Neuronal stem cell (in vitro differentiated cells): ENCODE data around the gene EEF1AKMT4.

Source experiments
- DNase-seq: peaks from one replicate; pipeline ENCODE4 v3.0.0-alpha.2; 2013; ENCODE audit warnings: low spot score
- H2AFZ ChIP-seq: one replicate; pipeline ENCODE4 v1.6.1; 2013; ENCODE audit warnings: mild to moderate bottlenecking, low read length, inconsistent platforms
- H2AK5ac ChIP-seq: 2 replicates; pipeline ENCODE4 v1.6.1; 2013; ENCODE audit warnings: low read depth, mild to moderate bottlenecking, inconsistent platforms, low read length, moderate library complexity, mixed read lengths
- H2BK120ac ChIP-seq: 2 replicates; pipeline ENCODE4 v1.6.1; 2013; ENCODE audit warnings: low read depth, mild to moderate bottlenecking, inconsistent platforms, low read length, moderate library complexity, mixed read lengths
- H2BK12ac ChIP-seq: one replicate; pipeline ENCODE4 v1.6.1; 2013; ENCODE audit warnings: low read length, inconsistent platforms
- H2BK15ac ChIP-seq: 2 replicates; pipeline ENCODE4 v1.6.1; 2013; ENCODE audit warnings: mild to moderate bottlenecking, low read length, inconsistent platforms, mixed read lengths
- H2BK5ac ChIP-seq: one replicate; pipeline ENCODE4 v1.6.1; 2013; ENCODE audit warnings: inconsistent platforms, mild to moderate bottlenecking, low read length, moderate library complexity
- H3K14ac ChIP-seq: one replicate; pipeline ENCODE4 v1.6.1; 2013; ENCODE audit warnings: low read length, inconsistent platforms
- H3K18ac ChIP-seq: 2 replicates; pipeline ENCODE4 v1.6.1; 2013; ENCODE audit warnings: low read length, inconsistent platforms
- H3K23ac ChIP-seq: 2 replicates; pipeline ENCODE4 v1.6.1; 2013; ENCODE audit warnings: low read depth, mild to moderate bottlenecking, mixed read lengths, low read length, inconsistent platforms; ENCODE audit not compliant: poor library complexity
- H3K27ac ChIP-seq: replicated peaks from 3 replicates; pipeline ENCODE4 v1.5.1; 2013; ENCODE audit warnings: low read length, inconsistent platforms
- H3K27me3 ChIP-seq, 3 experiments: 2 replicates each; pipeline ENCODE4 v1.6.1; 2013; ENCODE audit warnings: low read length in 3 of 3, mild to moderate bottlenecking in 2 of 3, inconsistent platforms in 1 of 3, low read depth in 1 of 3, mixed read lengths in 1 of 3, moderate library complexity in 1 of 3; ENCODE audit not compliant: control insufficient read depth in 3 of 3, insufficient read depth in 3 of 3
- H3K36me3 ChIP-seq, 2 donors: replicated peaks in 1 of 2; 2 replicates each; pipeline ENCODE4 v1.6.1; 2013; ENCODE audit warnings: low read length in 2 of 2; ENCODE audit not compliant: control insufficient read depth in 2 of 2, insufficient read depth in 2 of 2
- H3K4ac ChIP-seq: 2 replicates; pipeline ENCODE4 v1.6.1; 2013; ENCODE audit warnings: inconsistent platforms, mild to moderate bottlenecking, low read length, moderate library complexity
- H3K4me1 ChIP-seq, 2 donors: 1 replicate in 1 of 2; 2 replicates in 1 of 2; pipeline ENCODE4 v1.6.1; 2013; ENCODE audit warnings: low read length in 2 of 2, low read depth in 1 of 2; ENCODE audit not compliant: control insufficient read depth in 2 of 2, insufficient read depth in 1 of 2
- H3K4me2 ChIP-seq: one replicate; pipeline ENCODE4 v1.6.1; 2013; ENCODE audit warnings: mild to moderate bottlenecking, low read length, inconsistent platforms; ENCODE audit not compliant: insufficient read depth, poor library complexity, severe bottlenecking
- H3K4me3 ChIP-seq, 2 donors: 2 replicates each; pipeline ENCODE4 v1.5.1; 2013; ENCODE audit warnings: low read length in 2 of 2, mild to moderate bottlenecking in 2 of 2, inconsistent platforms in 1 of 2, moderate library complexity in 1 of 2
- H3K79me1 ChIP-seq: one replicate; pipeline ENCODE4 v1.6.1; 2013; ENCODE audit warnings: low read depth, mild to moderate bottlenecking, inconsistent platforms, low read length, moderate library complexity
- H3K9ac ChIP-seq: one replicate; pipeline ENCODE4 v1.6.1; 2013; ENCODE audit warnings: mild to moderate bottlenecking, low read depth, low read length, inconsistent platforms; ENCODE audit not compliant: poor library complexity
- H3K9me3 ChIP-seq, 2 donors: replicated peaks in 1 of 2; 2 replicates each; pipeline versions ENCODE3 to v1.6.1; 2013; ENCODE audit warnings: low read length in 2 of 2, mild to moderate bottlenecking in 2 of 2, inconsistent platforms in 1 of 2, low read depth in 1 of 2, mixed read lengths in 1 of 2, moderate library complexity in 1 of 2; ENCODE audit not compliant: control insufficient read depth in 2 of 2, insufficient read depth in 1 of 2
- H4K8ac ChIP-seq: one replicate; pipeline ENCODE4 v1.6.1; 2013; ENCODE audit warnings: low read depth, mild to moderate bottlenecking, inconsistent platforms, low read length, moderate library complexity
- H4K91ac ChIP-seq: one replicate; pipeline ENCODE4 v1.6.1; 2013; ENCODE audit warnings: low read length, low read depth, mild to moderate bottlenecking, inconsistent platforms; ENCODE audit not compliant: poor library complexity
- WGBS, 2 donors: extraction: QIAGEN DNeasy Blood & Tissue Kit; methylation state at CpG; one replicate each; pipeline ENCODE4 v1.1.7; 2013; ENCODE audit warnings: missing lambda C conversion rate in 2 of 2, mixed read lengths in 1 of 2; ENCODE audit not compliant: insufficient read length in 2 of 2, insufficient replicate concordance in 1 of 2; ENCODE audit errors: extremely low coverage in 2 of 2; 5-methylcytosine and 5-hydroxymethylcytosine counted together

The EEF1AKMT4 gene

GRCh38 chr3:184238246-184238818 is 11.1 kb upstream of the EEF1AKMT4 start:
- Histone ChIP-seq H4K91ac (no peak overlapping the region), H2BK12ac (no peak overlapping the region), H2BK15ac (no peak overlapping the region), H3K27me3 (peaks cover 0 to 50% (median 0%) of the 10 kb centered on the region in 3 experiments), H3K27ac (no peak overlapping the region), H3K18ac (no peak overlapping the region), H3K4ac (no peak overlapping the region), H4K8ac (no peak overlapping the region), H3K4me2 (no peak overlapping the region), H2AK5ac (no peak overlapping the region), H2BK120ac (no peak overlapping the region), H3K36me3 (peaks cover 11 to 17% of the 10 kb centered on the region in 2 donors), H3K9ac (peak overlapping the region; percentile 12), H3K9me3 (no peaks in the 10 kb centered on the region), H3K14ac (peak overlapping the region; percentile 33), H3K79me1 (peaks cover 5% of the 10 kb centered on the region), H3K4me3 (no peak overlapping the region), H3K23ac (peak overlapping the region; percentile 53), H3K4me1 (peaks cover 0 to 1% of the 10 kb centered on the region in 2 donors), H2BK5ac (no peak overlapping the region), H2AFZ (no peak overlapping the region)
- no CpG with 5 or more reads among the region's 13 CpGs for WGBS, 2 donors
- DNase-seq, result no peak

GRCh38 chr3:184239221-184239620 is 10.3 kb upstream of the EEF1AKMT4 start:
- H2BK5ac ChIP-seq, result no peak overlapping the region
- no peak overlapping the region for H2AFZ ChIP-seq
- H3K27ac ChIP-seq, result no peak overlapping the region
- DNase-seq, result no peak
- H3K23ac ChIP-seq, result peak overlapping the region; percentile 44
- H3K4me2 ChIP-seq, result no peak overlapping the region
- H4K8ac ChIP-seq, result no peak overlapping the region
- no peak overlapping the region for H3K9ac ChIP-seq
- no peak overlapping the region for H3K18ac ChIP-seq
- peaks cover 0 to 1% of the 10 kb centered on the region in 2 donors for H3K4me1 ChIP-seq
- no peak overlapping the region for H4K91ac ChIP-seq
- no peak overlapping the region for H3K4ac ChIP-seq
- peaks cover 5% of the 10 kb centered on the region for H3K79me1 ChIP-seq
- no CpG with 5 or more reads among the region's 8 CpGs for WGBS, 2 donors
- no peak overlapping the region for H2BK120ac ChIP-seq
- no peak overlapping the region for H3K4me3 ChIP-seq
- no peaks in the 10 kb centered on the region for H3K9me3 ChIP-seq
- H3K27me3 ChIP-seq, result peaks cover 0 to 41% (median 0%) of the 10 kb centered on the region in 3 experiments
- no peak overlapping the region for H2BK12ac ChIP-seq
- peaks cover 16 to 26% of the 10 kb centered on the region in 2 donors for H3K36me3 ChIP-seq
- H3K14ac ChIP-seq, result no peak overlapping the region
- H2AK5ac ChIP-seq, result no peak overlapping the region
- no peak overlapping the region for H2BK15ac ChIP-seq

GRCh38 chr3:184239708-184240107 is 9.8 kb upstream of the EEF1AKMT4 start:
- Histone ChIP-seq H3K4me1 (peaks cover 0 to 1% of the 10 kb centered on the region in 2 donors), H2AFZ (no peak overlapping the region), H4K8ac (no peak overlapping the region), H3K4ac (no peak overlapping the region), H3K4me2 (no peak overlapping the region), H3K14ac (no peak overlapping the region), H3K9ac (peak overlapping the region; percentile 30), H3K36me3 (peaks cover 20 to 31% of the 10 kb centered on the region in 2 donors), H3K9me3 (no peaks in the 10 kb centered on the region), H3K4me3 (no peak overlapping the region), H2BK15ac (no peak overlapping the region), H2AK5ac (no peak overlapping the region), H3K23ac (peak overlapping the region; percentile 44), H3K27me3 (peaks cover 0 to 36% (median 0%) of the 10 kb centered on the region in 3 experiments), H3K79me1 (peaks cover 5% of the 10 kb centered on the region), H2BK12ac (no peak overlapping the region), H2BK5ac (no peak overlapping the region), H4K91ac (no peak overlapping the region), H2BK120ac (no peak overlapping the region), H3K18ac (no peak overlapping the region), H3K27ac (no peak overlapping the region)
- no CpG with 5 or more reads among the region's 7 CpGs for WGBS, 2 donors
- no peak for DNase-seq

GRCh38 chr3:184240384-184241140 is 8.9 kb upstream of the EEF1AKMT4 start:
- peaks cover 0 to 1% of the 10 kb centered on the region in 2 donors for H3K4me1 ChIP-seq
- H3K9me3 ChIP-seq, result no peaks in the 10 kb centered on the region
- no peak overlapping the region for H3K4ac ChIP-seq
- no peak overlapping the region for H3K18ac ChIP-seq
- H4K8ac ChIP-seq, result no peak overlapping the region
- no peak overlapping the region for H4K91ac ChIP-seq
- peaks cover 0 to 28% (median 0%) of the 10 kb centered on the region in 3 experiments for H3K27me3 ChIP-seq
- H2BK120ac ChIP-seq, result no peak overlapping the region
- DNase-seq, result no peak
- no peak overlapping the region for H3K9ac ChIP-seq
- no peak overlapping the region for H3K4me2 ChIP-seq
- H2BK15ac ChIP-seq, result no peak overlapping the region
- no CpG with 5 or more reads among the region's 4 CpGs for WGBS, 2 donors
- H3K79me1 ChIP-seq, result peaks cover 5% of the 10 kb centered on the region
- H2AFZ ChIP-seq, result no peak overlapping the region
- H3K23ac ChIP-seq, result no peak overlapping the region
- no peak overlapping the region for H2AK5ac ChIP-seq
- no peak overlapping the region for H3K14ac ChIP-seq
- peaks cover 29 to 40% of the 10 kb centered on the region in 2 donors for H3K36me3 ChIP-seq
- H2BK5ac ChIP-seq, result no peak overlapping the region
- H2BK12ac ChIP-seq, result no peak overlapping the region
- H3K27ac ChIP-seq, result no peak overlapping the region
- no peak overlapping the region for H3K4me3 ChIP-seq
